ENCODE measurements around the gene SIAH2. TPM values are rescaled to one million over a fixed set of nuclear protein-coding genes. Genes with fewer than 3 reads are reported as not detected.

The SIAH2 gene
- total RNA-seq, 1 donor from 2014 or later = 44.5 TPM

GRCh38 chr3:150733936-150734794 is 28.8 kb downstream of the SIAH2 start:
- intact Hi-C loops (cut with micrococcal nuclease) = no loop called here
- H3K4me3 Mint-ChIP-seq = no peak overlapping the region
- H3K9me3 Mint-ChIP-seq = no peaks in the 10 kb centered on the region
- DNase-seq = no peak
- no peak for TF ChIP-seq CTCF (IDR thresholded peaks at IDR 0.05)
- no peaks in the 10 kb centered on the region for H3K27me3 Mint-ChIP-seq
- CTCF ChIA-PET = interaction anchor here (2.7 kb wide), 1 partner anchor 12 kb away, joined by 9 read pairs; no protein-coding TSS in a partner anchor
- POLR2A ChIA-PET = interaction anchor here (1.0 to 5.8 kb wide), 2 partner anchors 29 to 32 kb away, joined by 3 to 53 read pairs; partner anchors contain the start of gene SIAH2
- no peak overlapping the region for H3K27ac Mint-ChIP-seq
- peaks cover 30% of the 10 kb centered on the region for H3K4me1 Mint-ChIP-seq
- no peak for ATAC-seq (ENCODE audit: low read depth)
- H3K36me3 Mint-ChIP-seq (ENCODE audit: low read depth) = no peaks in the 10 kb centered on the region

GRCh38 chr3:150733373-150733935 is 29.5 kb downstream of the SIAH2 start:
- no peak for TF ChIP-seq CTCF (IDR thresholded peaks at IDR 0.05)
- ChIA-PET POLR2A (interaction anchor here (5.8 kb wide), 1 partner anchor 29 kb away, joined by 53 read pairs; the partner anchor contains the start of gene SIAH2), CTCF (interaction anchor here (2.7 kb wide), 1 partner anchor 12 kb away, joined by 9 read pairs; no protein-coding TSS in a partner anchor)
- H3K36me3 Mint-ChIP-seq (ENCODE audit: low read depth) = no peaks in the 10 kb centered on the region
- ATAC-seq (ENCODE audit: low read depth) = no peak
- no peak for DNase-seq
- intact Hi-C loops (cut with micrococcal nuclease) = no loop called here
- H3K9me3 Mint-ChIP-seq = no peaks in the 10 kb centered on the region
- no peak overlapping the region for H3K27ac Mint-ChIP-seq
- H3K27me3 Mint-ChIP-seq = no peaks in the 10 kb centered on the region
- H3K4me1 Mint-ChIP-seq = peaks cover 23% of the 10 kb centered on the region
- H3K4me3 Mint-ChIP-seq = no peak overlapping the region

- POLR2A ChIA-PET = interaction anchor here (1.7 kb wide), 1 partner anchor 33 kb away, joined by 7 read pairs; the partner anchor contains the start of gene SIAH2
- no peak for TF ChIP-seq CTCF (IDR thresholded peaks at IDR 0.05)
- Mint-ChIP-seq H3K36me3 (ENCODE audit: low read depth) (no peaks in the 10 kb centered on the region), H3K27me3 (no peaks in the 10 kb centered on the region), H3K4me1 (peaks cover 7% of the 10 kb centered on the region), H3K4me3 (no peak overlapping the region), H3K9me3 (no peaks in the 10 kb centered on the region), H3K27ac (no peak overlapping the region)
- CTCF ChIA-PET = interaction anchor here (2.2 kb wide), 1 partner anchor 58 kb away, joined by 10 read pairs; no protein-coding TSS in a partner anchor
- ATAC-seq (ENCODE audit: low read depth) (no peak), DNase-seq (no peak)
- intact Hi-C loops (cut with micrococcal nuclease) = no loop called here
Measured at GRCh38 chr3:150729682-150730360, 33.1 kb downstream of the SIAH2 start.

- Mint-ChIP-seq H3K27ac (no peak overlapping the region), H3K4me1 (peaks cover 4% of the 10 kb centered on the region), H3K4me3 (no peak overlapping the region), H3K9me3 (no peaks in the 10 kb centered on the region), H3K36me3 (ENCODE audit: low read depth) (no peaks in the 10 kb centered on the region), H3K27me3 (no peaks in the 10 kb centered on the region)
- CTCF ChIA-PET = interaction anchor here (2.2 kb wide), 1 partner anchor 60 kb away, joined by 10 read pairs; no protein-coding TSS in a partner anchor
- DNase-seq (no peak), ATAC-seq (ENCODE audit: low read depth) (no peak)
- POLR2A ChIA-PET = interaction anchor here (1.2 to 1.5 kb wide), 2 partner anchors 34 to 181 kb away, joined by 3 read pairs; partner anchors contain the start of genes EIF2A and SERP1
- intact Hi-C loops (cut with micrococcal nuclease) = no loop called here
- no peak for TF ChIP-seq CTCF (IDR thresholded peaks at IDR 0.05)
Measured at GRCh38 chr3:150727653-150728502, 35.1 kb downstream of the SIAH2 start.
